ENCODE data around the gene ALOX15.

GRCh38 chr17:4678448-4679026 is 37.1 kb upstream of the ALOX15 start:
- TF ChIP-seq PHF20 (IDR thresholded peaks at IDR 0.05; ENCODE audit: partially characterized antibody) = no peak
- no peak for TF ChIP-seq MXI1 (IDR thresholded peaks at IDR 0.05; ENCODE audit: low read depth, low read length)
- no peak for TF ChIP-seq SRF (CRISPR knock-in tag; IDR thresholded peaks at IDR 0.05)
- TF ChIP-seq RAD21 (CRISPR knock-in tag; conservative IDR thresholded peaks at IDR 0.05 in 1 of 2, IDR thresholded peaks at IDR 0.05 in 1 of 2) = no peak
- TF ChIP-seq CTCF (IDR thresholded peaks at IDR 0.05 in 2 of 3, conservative IDR thresholded peaks at IDR 0.05 in 1 of 3; ENCODE audit: insufficient read depth in 2 of 3, low read depth in 1 of 3, low read length in 3 of 3) = no peak
- no peak for TF ChIP-seq HDAC6 (IDR thresholded peaks at IDR 0.05; ENCODE audit: low read depth, low read length)
- no peak for TF ChIP-seq DMBX1 (CRISPR knock-in tag; IDR thresholded peaks at IDR 0.05; ENCODE audit: borderline replicate concordance)
- TF ChIP-seq HDAC1 (IDR thresholded peaks at IDR 0.05) = no peak
- no peak for TF ChIP-seq STAG1 (CRISPR knock-in tag; IDR thresholded peaks at IDR 0.05; ENCODE audit: borderline replicate concordance)
- no peak for TF ChIP-seq TARDBP (IDR thresholded peaks at IDR 0.05)
- TF ChIP-seq GATA2 (CRISPR knock-in tag; IDR thresholded peaks at IDR 0.05) = no peak
- TF ChIP-seq TCF7L2 (IDR thresholded peaks at IDR 0.05; ENCODE audit: low read depth, low read length) = no peak
- TF ChIP-seq CBX3 (IDR thresholded peaks at IDR 0.05; ENCODE audit: borderline replicate concordance in 1 of 2, low read length in 2 of 2) = no peak

Data from K562 (cell line).